ENCODE measurements around the gene LAMTOR1.

Gene LAMTOR1

DNA sequence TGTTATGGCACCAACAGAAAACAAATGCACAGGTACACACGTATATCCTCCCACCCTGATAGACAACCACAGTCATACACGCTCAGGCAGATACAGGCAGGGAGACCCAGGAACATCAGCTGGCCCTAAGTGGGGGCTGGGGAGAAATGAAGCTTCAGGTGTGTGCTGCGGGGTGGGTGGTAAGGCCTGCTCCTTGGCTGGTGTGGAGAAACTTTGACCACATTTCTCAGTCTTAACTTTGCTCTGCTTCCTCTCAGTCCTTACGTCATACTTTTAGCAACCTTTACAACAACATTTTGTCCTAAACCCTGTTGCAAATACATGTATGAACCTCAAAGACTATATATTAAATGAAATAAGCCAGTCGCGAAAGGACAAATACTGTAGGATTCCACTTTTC is 16.1 kb upstream of the LAMTOR1 start:
- TF ChIP-seq, protein P1, sequence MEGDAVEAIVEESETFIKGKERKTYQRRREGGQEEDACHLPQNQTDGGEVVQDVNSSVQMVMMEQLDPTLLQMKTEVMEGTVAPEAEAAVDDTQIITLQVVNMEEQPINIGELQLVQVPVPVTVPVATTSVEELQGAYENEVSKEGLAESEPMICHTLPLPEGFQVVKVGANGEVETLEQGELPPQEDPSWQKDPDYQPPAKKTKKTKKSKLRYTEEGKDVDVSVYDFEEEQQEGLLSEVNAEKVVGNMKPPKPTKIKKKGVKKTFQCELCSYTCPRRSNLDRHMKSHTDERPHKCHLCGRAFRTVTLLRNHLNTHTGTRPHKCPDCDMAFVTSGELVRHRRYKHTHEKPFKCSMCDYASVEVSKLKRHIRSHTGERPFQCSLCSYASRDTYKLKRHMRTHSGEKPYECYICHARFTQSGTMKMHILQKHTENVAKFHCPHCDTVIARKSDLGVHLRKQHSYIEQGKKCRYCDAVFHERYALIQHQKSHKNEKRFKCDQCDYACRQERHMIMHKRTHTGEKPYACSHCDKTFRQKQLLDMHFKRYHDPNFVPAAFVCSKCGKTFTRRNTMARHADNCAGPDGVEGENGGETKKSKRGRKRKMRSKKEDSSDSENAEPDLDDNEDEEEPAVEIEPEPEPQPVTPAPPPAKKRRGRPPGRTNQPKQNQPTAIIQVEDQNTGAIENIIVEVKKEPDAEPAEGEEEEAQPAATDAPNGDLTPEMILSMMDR (IDR thresholded peaks at IDR 0.05; ENCODE audit: low read depth, low read length, missing control alignments), result no peak
- no peak overlapping the region for H3K4me3 ChIP-seq (ENCODE audit: low read depth, low read length)
- DNase-seq (ENCODE audit: low read depth), result no peak

DNA sequence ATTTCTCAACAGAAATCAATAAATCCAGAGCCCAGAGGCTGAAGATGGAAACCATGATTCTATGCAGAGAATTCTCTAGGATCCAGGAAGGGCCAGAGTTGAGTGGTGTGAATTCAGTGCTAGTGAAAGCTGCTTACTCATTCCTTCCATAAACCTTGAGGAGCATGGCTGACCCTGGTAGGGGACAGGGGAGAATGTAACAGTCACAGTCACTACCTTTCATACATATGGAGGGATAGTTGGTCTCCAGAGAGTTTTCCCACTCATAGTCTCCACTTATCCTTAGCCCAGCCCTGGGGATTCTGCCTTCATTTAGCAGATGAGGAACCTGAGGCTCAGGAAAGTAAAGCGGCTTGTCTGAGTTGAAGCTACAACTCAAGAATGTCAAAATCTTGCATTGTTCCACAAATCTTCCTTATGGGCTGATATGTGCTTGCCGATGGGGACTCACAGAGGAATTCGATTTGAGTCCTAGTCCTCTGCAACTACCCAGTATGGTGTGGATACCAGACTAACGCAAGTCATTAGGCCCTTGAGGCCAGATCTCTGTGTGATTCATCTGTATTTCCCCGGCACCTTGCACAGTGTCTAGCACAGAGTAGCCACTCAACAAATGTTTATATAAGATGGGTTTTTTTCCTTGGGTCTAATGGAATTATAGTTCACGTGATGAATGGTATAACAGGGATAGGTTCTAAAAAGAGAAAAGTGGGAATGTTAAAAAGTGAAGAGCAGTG is 13.1 kb upstream of the LAMTOR1 start:
- no peak overlapping the region for H3K4me3 ChIP-seq (ENCODE audit: low read depth, low read length)
- TF ChIP-seq, protein P1 (IDR thresholded peaks at IDR 0.05; ENCODE audit: low read depth, low read length, missing control alignments), result no peak
- no peak for DNase-seq (ENCODE audit: low read depth)

DNA sequence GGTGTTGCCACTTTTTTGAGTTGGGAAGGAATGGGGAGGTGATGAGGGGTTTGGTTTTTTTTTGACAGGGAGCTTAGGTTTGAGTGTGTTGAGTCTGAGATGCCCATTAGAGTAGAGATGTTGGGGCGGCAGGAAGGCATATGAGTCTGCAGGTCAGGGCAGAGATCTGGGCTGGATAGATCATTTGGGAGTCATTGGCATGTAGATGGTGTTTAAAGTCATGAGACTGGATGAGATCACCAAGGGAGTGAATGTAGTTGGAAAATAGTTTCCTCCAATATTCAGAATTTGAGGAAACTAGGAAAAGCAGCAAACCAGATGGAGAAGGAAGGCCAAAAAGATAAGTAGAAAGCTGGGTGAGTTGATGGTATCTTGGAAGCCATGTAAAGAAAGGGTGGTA is 11.5 kb upstream of the LAMTOR1 start:
- DNase-seq (ENCODE audit: low read depth), result no peak
- H3K4me3 ChIP-seq (ENCODE audit: low read depth, low read length), result no peak overlapping the region
- TF ChIP-seq, protein P1 (IDR thresholded peaks at IDR 0.05; ENCODE audit: low read depth, low read length, missing control alignments), result no peak

DNA sequence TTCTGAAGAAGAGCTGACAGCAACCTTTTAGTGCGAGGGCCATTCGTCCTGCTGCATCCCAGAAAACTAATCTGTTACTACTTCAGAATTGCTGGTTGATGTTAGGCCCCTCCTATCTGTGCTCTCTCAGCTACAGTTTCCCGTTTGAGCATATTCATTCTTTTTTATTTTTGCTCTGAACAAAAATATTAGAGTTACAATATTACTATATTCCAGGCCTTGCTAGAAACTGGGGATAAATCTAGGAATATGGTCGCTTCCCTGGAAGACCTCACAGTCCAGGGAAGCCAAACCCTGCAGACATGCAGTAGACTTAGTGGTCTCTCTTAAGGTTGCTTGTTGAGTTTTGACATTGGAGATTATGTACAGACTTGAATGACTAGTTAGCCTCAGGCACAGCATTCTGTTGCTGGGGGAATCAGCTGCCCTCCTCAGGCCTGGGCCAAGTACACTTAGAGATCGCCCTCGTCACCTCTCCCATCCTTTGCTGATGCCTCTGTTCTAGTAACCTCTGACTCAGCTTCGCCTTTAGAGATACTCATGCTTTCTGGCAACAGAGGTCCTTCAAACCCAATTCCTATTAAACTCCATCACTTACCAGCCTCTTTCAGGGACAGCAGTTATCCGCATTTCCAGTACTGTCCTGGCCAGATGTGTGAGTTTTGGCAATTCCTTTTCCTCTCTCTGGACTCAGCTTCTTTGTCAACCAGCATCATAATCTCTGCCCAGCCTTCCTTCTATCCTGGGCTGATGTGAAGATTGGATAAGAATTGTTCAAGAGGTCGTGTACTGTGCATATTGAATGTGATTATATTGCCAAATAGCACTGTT is 10.1 kb upstream of the LAMTOR1 start:
- DNase-seq (ENCODE audit: low read depth), result no peak
- TF ChIP-seq, protein P1 (IDR thresholded peaks at IDR 0.05; ENCODE audit: low read depth, low read length, missing control alignments), result no peak
- peak overlapping the region; percentile 72 for H3K4me3 ChIP-seq (ENCODE audit: low read depth, low read length)

DNA sequence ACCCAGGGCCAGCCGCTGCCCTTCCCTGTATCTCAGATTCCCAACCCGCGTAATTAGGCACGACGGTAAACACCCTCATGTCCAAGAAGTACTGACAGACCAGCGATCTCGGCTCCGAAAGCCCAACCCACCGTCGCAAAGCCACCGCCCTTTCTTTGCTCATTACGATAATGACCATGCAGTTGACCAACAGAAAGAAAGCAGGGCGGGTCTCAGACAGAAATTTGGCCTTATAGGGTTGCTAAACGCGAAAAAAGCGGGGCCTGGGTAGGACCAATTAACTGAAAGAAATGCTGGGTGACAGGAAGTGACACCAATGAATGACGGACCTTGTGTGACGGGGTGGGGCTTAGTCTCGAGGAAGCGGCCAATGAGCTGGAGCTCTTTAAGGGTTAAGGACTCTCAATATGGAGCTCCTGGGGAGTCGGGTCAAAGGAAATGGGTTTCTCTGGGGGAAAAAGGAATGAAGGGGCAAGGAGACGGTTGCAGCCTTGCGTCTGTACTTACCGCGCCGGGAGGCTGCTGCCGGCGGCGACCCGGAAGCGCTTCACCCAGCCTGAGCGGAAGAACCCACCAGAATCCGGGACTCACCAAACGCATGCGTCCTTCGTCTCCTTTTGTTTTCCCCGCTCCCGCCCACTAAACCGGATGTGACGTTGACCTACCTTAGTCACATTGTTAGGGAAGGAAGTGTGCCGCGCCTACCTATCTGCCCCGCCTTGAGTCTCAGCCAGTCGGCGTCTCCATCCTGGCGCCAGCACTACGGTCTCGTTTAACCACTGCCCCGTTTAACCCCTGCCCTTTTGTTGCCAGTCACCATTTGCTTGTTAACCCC is 9.3 kb upstream of the LAMTOR1 start, which contains the start of gene ANAPC15:
Gene ANAPC15 (minus strand): TSS at position 553 of the 835 bp plus-strand sequence. CDS start 1,419 bp downstream, outside the sequence.
- TF ChIP-seq, protein P1 (IDR thresholded peaks at IDR 0.05; ENCODE audit: low read depth, low read length, missing control alignments), result no peak
- peak; percentile 99 for DNase-seq (ENCODE audit: low read depth)
- peak within 1 kb of the TSS; percentile 72 for H3K4me3 ChIP-seq (ENCODE audit: low read depth, low read length)

DNA sequence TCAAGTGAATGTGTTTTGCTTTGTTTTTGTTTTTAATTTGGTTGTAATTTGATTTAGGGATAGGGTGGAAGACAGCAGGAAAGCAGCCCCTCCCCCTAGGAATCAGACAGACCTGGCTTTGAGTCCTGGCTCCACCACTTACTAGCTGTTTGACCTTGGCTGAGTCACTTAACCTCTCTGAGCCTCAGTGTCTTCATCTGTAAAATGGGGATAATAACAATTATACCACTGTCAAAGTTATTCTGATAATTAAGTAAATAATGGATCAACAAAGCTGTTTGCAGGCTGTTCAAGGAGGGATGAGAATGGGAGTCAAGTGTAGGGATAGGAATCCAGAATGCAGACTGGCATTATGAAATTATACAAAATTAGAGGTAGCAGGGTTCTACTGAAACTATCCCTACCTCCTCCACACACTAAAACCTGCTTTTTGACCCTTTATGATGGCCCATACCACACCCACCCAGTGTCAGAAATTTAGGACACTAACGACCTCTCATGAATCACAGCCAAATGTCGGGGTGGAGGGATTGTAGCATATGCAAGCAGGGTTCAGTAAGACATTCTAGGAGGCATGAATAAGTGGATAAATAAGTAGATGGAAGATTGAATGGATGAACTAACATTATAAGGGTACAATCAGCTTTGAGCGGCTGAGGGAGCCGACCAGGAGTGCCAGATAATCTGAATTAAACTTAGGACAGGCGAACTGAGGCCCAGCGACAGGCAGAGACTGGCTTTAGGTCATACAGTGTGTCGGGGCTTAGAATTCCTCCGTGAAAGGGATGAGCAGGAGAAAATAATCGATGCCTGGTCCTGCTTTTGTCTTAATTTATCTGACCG is 8.4 kb upstream of the LAMTOR1 start:
- peak overlapping the region; percentile 72 for H3K4me3 ChIP-seq (ENCODE audit: low read depth, low read length)
- TF ChIP-seq, protein P1 (IDR thresholded peaks at IDR 0.05; ENCODE audit: low read depth, low read length, missing control alignments), result no peak
- no peak for DNase-seq (ENCODE audit: low read depth)

Data from GM12864 (cell line).